Right lobe of liver (tissue), 6 donors: ENCODE results near the gene LDLRAP1. TPM values are rescaled to one million over a fixed set of nuclear protein-coding genes. Genes with fewer than 3 reads are reported as not detected.

Source experiments
- ATAC-seq, 4 donors: fragments of 200-7000 bp; cut with Tn5 transposase; one replicate each; pipeline ENCODE4 v1.9.1; 2020; ENCODE audit warnings: mild to moderate bottlenecking in 4 of 4, moderate library complexity in 4 of 4
- DNase-seq, 3 donors: peaks; one replicate each; pipeline ENCODE4 v3.0.0-alpha.2; 2020
- H3K27ac ChIP-seq, 3 donors: fragments of 200-600 bp; one replicate each; pipeline ENCODE4 v1.8.0; 2022
- H3K27me3 ChIP-seq, 2 donors: fragments of 200-600 bp; one replicate each; pipeline ENCODE4 v1.8.0; 2022
- H3K36me3 ChIP-seq, 4 donors: fragments of 200-600 bp; sonication (generic) in 1 of 4; one replicate each; pipeline versions ENCODE4 v1.5.1 to v1.8.0; 2017 to 2022; ENCODE audit warnings: control low read depth in 1 of 4
- H3K4me1 ChIP-seq, 4 donors: fragments of 200-600 bp; sonication (generic) in 1 of 4; one replicate each; pipeline versions ENCODE4 v1.5.1 to v1.8.0; 2017 to 2022; ENCODE audit warnings: control low read depth in 1 of 4
- H3K4me3 ChIP-seq, 3 donors: fragments of 200-600 bp; one replicate each; pipeline ENCODE4 v1.8.0; 2022
- H3K9me3 ChIP-seq, 4 donors: fragments of 200-600 bp; sonication (generic) in 1 of 4; one replicate each; pipeline versions ENCODE4 v1.5.1 to v1.8.0; 2017 to 2022; ENCODE audit warnings: control low read depth in 1 of 4
- CTCF ChIP-seq, 4 donors: fragments of 200-600 bp in 3 of 4; fragments of 450-650 bp in 1 of 4; IDR thresholded peaks; one replicate each; pipeline versions ENCODE4 v1.5.1 to v1.8.0; 2016 to 2022; ENCODE audit warnings: antibody characterized with exemption in 4 of 4, mild to moderate bottlenecking in 2 of 4
- POLR2A ChIP-seq: fragments of 450-650 bp; IDR thresholded peaks from one replicate; pipeline ENCODE4 v1.6.1; 2017; ENCODE audit warnings: antibody characterized with exemption, mild to moderate bottlenecking
- WGBS: methylation state at CpG from one replicate; pipeline ENCODE4 v1.1.6; 2018; ENCODE audit warnings: low coverage, low lambda C conversion rate; ENCODE audit not compliant: insufficient coverage; ENCODE audit errors: missing lambda C conversion rate; 5-methylcytosine and 5-hydroxymethylcytosine counted together
- intact Hi-C, 2 donors: fragments of 100-400 bp; cut with DNase I; formaldehyde crosslinking; loops; one replicate each; pipeline versions ENCODE4 v1.11.2 to v1.14.1; 2022
- total RNA-seq, 6 experiments: library from RNA; depleted of rRNA in 2 of 6; stranded (reverse); fragments of >200 nt in 2 of 6; fragmentation: NEBNext Ultra II Directional in 3 of 6; extraction: Animal tissue kit (Norgen Biotek cat#: 25700) in 3 of 6; gene quantifications; one replicate each; pipeline versions ENCODE4 v1.1.0 to v1.2.4, GENCODE V29; 2016 to 2023
- donor health status: DM: no; HTN: yes; CAD: no.
- donor health status: DM: no; HTN: no; CAD: no.
- donor health status: DM: no; HTN: no; CAD: no.
- donor health status: DM: no; HTN: yes; CAD: no.
- donor health status: DM: no; HTN: yes; CAD: no.

LDLRAP1 gene
- total RNA-seq, 6 experiments from 2014 or later, result 15.3 to 24.3 (median 16.7) TPM

DNA sequence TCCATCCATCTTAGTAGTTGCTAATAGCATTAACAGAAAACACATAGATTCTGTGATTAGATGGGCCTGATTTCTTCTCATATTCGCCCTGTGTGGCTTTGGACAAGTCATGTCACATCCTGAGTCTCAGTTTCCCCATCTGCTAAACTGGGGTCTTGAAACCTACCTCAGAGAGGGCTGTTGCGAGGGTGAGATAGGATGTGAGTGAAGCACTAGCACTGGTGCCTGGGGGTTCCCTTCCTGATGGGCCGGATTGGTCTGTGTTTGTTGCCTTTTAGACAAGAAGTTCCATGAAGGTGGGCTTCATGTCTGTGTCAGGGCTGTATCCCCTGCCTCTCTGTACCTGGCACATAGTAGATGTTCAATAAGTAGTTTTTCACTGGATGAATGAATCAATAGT, 69.7 kb downstream of the LDLRAP1 start:
- H3K36me3 ChIP-seq, result no peaks in the 10 kb centered on the region
- no peak overlapping the region for H3K4me3 ChIP-seq
- H3K9me3 ChIP-seq, result no peaks in the 10 kb centered on the region
- H3K27me3 ChIP-seq, result no peaks in the 10 kb centered on the region
- WGBS, result 80% methylated on average over 1 of the region's 3 CpGs
- DNase-seq (no peak), ATAC-seq (no peak)
- no peak for TF ChIP-seq POLR2A
- TF ChIP-seq CTCF (IDR thresholded peaks at IDR 0.05), result no peak
- intact Hi-C loops, result loop anchor here (10.0 kb wide), 1 partner anchor 182 kb away; no protein-coding TSS in a partner anchor
- no peak overlapping the region for H3K27ac ChIP-seq
- peaks cover 0 to 18% (median 5%) of the 10 kb centered on the region in 4 donors for H3K4me1 ChIP-seq

GRCh38 chr1:25614501-25615171, 71.2 kb downstream of the LDLRAP1 start:
- no peak for TF ChIP-seq CTCF (IDR thresholded peaks at IDR 0.05)

GRCh38 chr1:25615172-25615541, 71.8 kb downstream of the LDLRAP1 start:
- DNase-seq (no peak), ATAC-seq (no peak)
- H3K27ac ChIP-seq, result no peak overlapping the region
- H3K9me3 ChIP-seq, result no peaks in the 10 kb centered on the region
- WGBS, result 84% methylated on average over 7 of the region's 7 CpGs
- H3K4me1 ChIP-seq, result peaks cover 0 to 22% (median 9%) of the 10 kb centered on the region in 4 donors
- no peaks in the 10 kb centered on the region for H3K36me3 ChIP-seq
- no peak for TF ChIP-seq CTCF (IDR thresholded peaks at IDR 0.05)
- TF ChIP-seq POLR2A, result no peak
- H3K4me3 ChIP-seq, result no peak overlapping the region
- H3K27me3 ChIP-seq, result no peaks in the 10 kb centered on the region
- intact Hi-C loops, result loop anchor here (10.0 kb wide), 1 partner anchor 180 kb away; no protein-coding TSS in a partner anchor

More at GRCh38 chr1:25614501-25615171, 71.2 kb downstream of the LDLRAP1 start:
- no peak overlapping the region for H3K4me3 ChIP-seq
- 87% methylated on average over 3 of the region's 4 CpGs for WGBS
- no peak for ATAC-seq
- H3K27me3 ChIP-seq, result no peaks in the 10 kb centered on the region
- H3K4me1 ChIP-seq, result peaks cover 0 to 18% (median 7%) of the 10 kb centered on the region in 4 donors
- H3K36me3 ChIP-seq, result no peaks in the 10 kb centered on the region
- no peaks in the 10 kb centered on the region for H3K9me3 ChIP-seq
- DNase-seq, result no peak
- intact Hi-C loops, result loop anchor here (10.0 kb wide), 1 partner anchor 180 kb away; no protein-coding TSS in a partner anchor
- no peak overlapping the region for H3K27ac ChIP-seq

DNA sequence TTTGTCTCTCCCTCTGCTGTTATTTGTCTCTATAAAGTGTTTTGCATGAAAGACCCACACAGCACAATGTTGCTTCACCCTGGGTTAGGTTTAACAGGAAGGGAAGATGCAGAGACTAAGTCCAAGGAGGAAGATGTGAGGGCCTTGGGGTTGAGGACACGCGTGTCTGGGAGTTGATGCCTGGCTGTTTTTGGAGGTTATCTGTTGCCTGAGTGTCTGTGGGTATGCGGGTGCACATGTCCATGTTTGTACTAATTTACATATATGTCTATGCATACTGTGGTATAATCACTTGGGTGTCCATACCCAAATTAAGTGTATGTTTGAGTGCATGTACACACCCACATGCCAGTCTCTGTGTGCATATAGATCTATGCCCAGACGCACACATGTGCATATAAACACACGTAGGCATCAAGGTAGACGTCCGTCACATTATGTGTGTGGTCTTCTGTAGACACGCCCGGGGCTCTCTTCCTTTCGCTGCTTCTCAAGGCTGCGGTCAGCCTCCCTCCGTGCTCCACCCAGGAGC, 72.2 kb downstream of the LDLRAP1 start:
- Histone ChIP-seq H3K4me1 (peaks cover 0 to 23% (median 10%) of the 10 kb centered on the region in 4 donors), H3K36me3 (no peaks in the 10 kb centered on the region), H3K9me3 (no peaks in the 10 kb centered on the region), H3K27me3 (no peaks in the 10 kb centered on the region), H3K27ac (peak overlapping the region; percentile 23 to 68 (median 65)), H3K4me3 (peak overlapping the region; percentile 59 to 80 (median 61))
- no peak for TF ChIP-seq CTCF (IDR thresholded peaks at IDR 0.05)
- no peak for TF ChIP-seq POLR2A
- no peak for ATAC-seq
- DNase-seq, result no peak
- intact Hi-C loops, result loop anchor here (10.0 kb wide), 1 partner anchor 179 kb away; no protein-coding TSS in a partner anchor
- WGBS, result 30% methylated on average over 11 of the region's 12 CpGs
